HepG2 (cell line): ENCODE measurements around the gene CHN2. TPM values are rescaled to one million over a fixed set of nuclear protein-coding genes. Genes with fewer than 3 reads are reported as not detected.

ENCODE experiments used
- ATAC-seq: fragments of 200-7000 bp; cut with Tn5 transposase; 3 replicates; pipeline ENCODE4 v1.9.1; 2020; ENCODE audit warnings: mild to moderate bottlenecking, moderate library complexity
- BruUV-seq: library from RNA; stranded (reverse); fragments of 400-500 nt; replicated peaks from 2 replicates; lab custom pipeline; 2021; lab: Mats Ljungman, UMichigan
- CTCF ChIA-PET: fragments of 300-600 bp; formaldehyde crosslinking; extraction: SDS; loops from one replicate; lab custom pipeline; 2021; ENCODE audit warnings: low total read pairs, inconsistent platforms, low intra/inter-chr PET ratio; lab: Yijun Ruan, JAX
- POLR2A ChIA-PET: fragments of 350-600 bp; sonication (Branson Sonifier 250); formaldehyde crosslinking; loops from one replicate; lab custom pipeline; 2020; ENCODE audit warnings: antibody characterized with exemption, inconsistent platforms; lab: Yijun Ruan, JAX
- DNase-seq: peaks from one replicate; pipeline ENCODE4 v3.0.0-alpha.2; 2015; ENCODE audit warnings: low spot score
- FAIRE-seq: peaks from 3 replicates; lab custom pipeline; 2011; peaks lifted over from hg19 to GRCh38; lab: Jason Lieb, UNC
- H2AFZ ChIP-seq: one replicate; pipeline ENCODE4 v1.6.1; 2011; ENCODE audit warnings: low read length, inconsistent platforms
- H3K27ac ChIP-seq: fragments of 300-600 bp; 3 replicates; pipeline ENCODE4 v1.8.0; 2011; ENCODE audit warnings: mixed run types, mild to moderate bottlenecking, mixed read lengths, low read length, inconsistent platforms; ENCODE audit not compliant: insufficient read depth; ENCODE audit errors: extremely low read length
- H3K27me3 ChIP-seq, 2 experiments: fragments of 200-600 bp in 1 of 2; 2 replicates in 1 of 2; 3 replicates in 1 of 2; pipeline versions ENCODE4 v1.6.0 to v1.8.0; 2011; ENCODE audit warnings: low read length in 2 of 2, mild to moderate bottlenecking in 2 of 2, moderate library complexity in 2 of 2, inconsistent platforms in 1 of 2; ENCODE audit not compliant: insufficient read depth in 2 of 2, control insufficient read depth in 1 of 2
- H3K36me3 ChIP-seq, 2 experiments: fragments of 200-600 bp in 1 of 2; replicated peaks in 1 of 2; 2 replicates in 1 of 2; 3 replicates in 1 of 2; pipeline versions ENCODE4 v1.5.1 to v1.8.0; 2011; ENCODE audit warnings: low read length in 2 of 2, inconsistent platforms in 1 of 2; ENCODE audit not compliant: insufficient read depth in 2 of 2, control insufficient read depth in 1 of 2
- H3K4me1 ChIP-seq: 2 replicates; pipeline ENCODE4 v1.5.1; 2012; ENCODE audit warnings: low read length, inconsistent platforms; ENCODE audit not compliant: insufficient read depth
- H3K4me2 ChIP-seq: 2 replicates; pipeline ENCODE4 v1.6.0; 2011; ENCODE audit warnings: low read depth, low read length, inconsistent platforms
- H3K4me3 ChIP-seq, 3 experiments: fragments of 200-600 bp in 1 of 3; sonication (generic), shearing (Covaris generic) in 1 of 3; replicated peaks in 1 of 3; 2 replicates each; pipeline ENCODE4 v1.5.1; 2011 to 2016; ENCODE audit warnings: low read length in 3 of 3, inconsistent platforms in 2 of 3, low read depth in 2 of 3, mild to moderate bottlenecking in 2 of 3, control low read depth in 1 of 3, mixed read lengths in 1 of 3; ENCODE audit not compliant: insufficient read depth in 1 of 3
- H3K79me2 ChIP-seq: one replicate; pipeline ENCODE4 v1.6.1; 2011; ENCODE audit warnings: low read length, inconsistent platforms; ENCODE audit not compliant: insufficient read depth
- H3K9ac ChIP-seq: 2 replicates; pipeline ENCODE4 v1.6.0; 2011; ENCODE audit warnings: mild to moderate bottlenecking, low read depth, low read length, inconsistent platforms; ENCODE audit not compliant: insufficient read depth
- H3K9me3 ChIP-seq: 2 replicates; pipeline ENCODE4 v1.5.1; 2012; ENCODE audit warnings: mild to moderate bottlenecking, low read length
- H4K20me1 ChIP-seq: 2 replicates; pipeline ENCODE4 v1.6.0; 2011; ENCODE audit warnings: inconsistent platforms, mild to moderate bottlenecking, low read length, moderate library complexity; ENCODE audit not compliant: insufficient read depth
- CC2D1A ChIP-seq: sonication (generic); formaldehyde crosslinking; IDR thresholded peaks from 2 replicates; pipeline ENCODE4 v1.8.1; 2023; ENCODE audit warnings: mild to moderate bottlenecking, missing genetic modification reagents
- HCFC1 ChIP-seq: fragments of 150-350 bp; IDR thresholded peaks from 2 replicates; pipeline ENCODE4 v1.6.1; 2014; ENCODE audit warnings: low read depth, low read length
- HNRNPL ChIP-seq: fragments of 200-400 bp; formaldehyde crosslinking; IDR thresholded peaks from 2 replicates; pipeline ENCODE4 v1.6.1; 2017; ENCODE audit warnings: mild to moderate bottlenecking, low read depth, low read length
- MXI1 ChIP-seq: IDR thresholded peaks from 3 replicates; pipeline ENCODE4 v1.6.1; 2012; ENCODE audit warnings: low read depth, low read length, inconsistent platforms, borderline replicate concordance
- STAT5B ChIP-seq: sonication (generic); formaldehyde crosslinking; IDR thresholded peaks from 2 replicates; pipeline ENCODE4 v1.4.0; 2020; ENCODE audit warnings: missing genetic modification reagents
- TCF7L2 ChIP-seq: IDR thresholded peaks from 2 replicates; pipeline ENCODE4 v1.6.1; 2011; ENCODE audit warnings: mild to moderate bottlenecking, low read depth, low read length, moderate library complexity
- ZNF10 ChIP-seq: sonication (generic); formaldehyde crosslinking; IDR thresholded peaks from 2 replicates; pipeline ENCODE4 v1.4.0; 2020; ENCODE audit warnings: mild to moderate bottlenecking, low read depth, missing genetic modification reagents, borderline replicate concordance
- ZNF558 ChIP-seq: sonication (generic); formaldehyde crosslinking; IDR thresholded peaks from 2 replicates; pipeline ENCODE4 v1.9.0; 2022; ENCODE audit warnings: mild to moderate bottlenecking, missing genetic modification reagents, borderline replicate concordance
- ZNF614 ChIP-seq: IDR thresholded peaks from 2 replicates; pipeline ENCODE4 v1.6.1; 2018; ENCODE audit warnings: missing biosample characterization, missing genetic modification reagents, inconsistent platforms, borderline replicate concordance
- ZNF780A ChIP-seq: sonication (generic); formaldehyde crosslinking; IDR thresholded peaks from 2 replicates; pipeline ENCODE4 v1.8.0; 2022; ENCODE audit warnings: mild to moderate bottlenecking, missing genetic modification reagents, moderate library complexity
- WGBS: methylation state at CpG from one replicate; pipeline ENCODE4 v1.1.6; 2017; ENCODE audit warnings: low lambda C conversion rate; 5-methylcytosine and 5-hydroxymethylcytosine counted together
- in situ Hi-C: cut with HindIII; loops from 2 replicates; pipeline ENCODE4 v1.10.0; 2017; ENCODE audit warnings: low pct_unique_long_range_greater_than_20kb; ENCODE audit not compliant: extremely low pct_ligation_motif_present
- intact Hi-C: fragments of 100-400 bp; cut with micrococcal nuclease; formaldehyde crosslinking; loops from one replicate; pipeline ENCODE4 v1.10.0; 2022; ENCODE audit not compliant: unreplicated experiment
- polyA plus RNA-seq, 8 experiments: library from polyadenylated mRNA; depleted of rRNA in 3 of 8; stranded (reverse) in 7 of 8; unstranded in 1 of 8; fragments of >200 nt; fragmentation: Illumina TruSeq in 4 of 8; extraction: Trizol in 4 of 8; gene quantifications; 2 replicates each; pipeline versions ENCODE4 v1.2.1 to v1.2.3, GENCODE V29; 2011 to 2016; ENCODE audit warnings: low read depth in 4 of 8, missing spikeins in 1 of 8, mixed read lengths in 1 of 8; ENCODE audit not compliant: insufficient read depth in 1 of 8
- total RNA-seq, 5 experiments: library from RNA; depleted of rRNA; stranded (reverse); fragments of >200 nt; fragmentation: Illumina TruSeq; extraction: Trizol; gene quantifications; 2 replicates each; pipeline ENCODE4 v1.2.3, GENCODE V29; 2016; ENCODE audit warnings: low read depth in 1 of 5
- TF ChIP-seq, protein P1 (sequence below): sonication (generic); formaldehyde crosslinking; IDR thresholded peaks from 2 replicates; pipeline ENCODE4 v1.5.0; 2020; ENCODE audit warnings: missing genetic modification reagents
- TF ChIP-seq, protein P2 (sequence below): sonication (generic); formaldehyde crosslinking; IDR thresholded peaks from 2 replicates; pipeline ENCODE4 v1.4.0; 2020; ENCODE audit warnings: missing genetic modification reagents, low read depth, mild to moderate bottlenecking, borderline replicate concordance
- TF ChIP-seq, protein P3 (sequence below): sonication (generic); formaldehyde crosslinking; IDR thresholded peaks from 2 replicates; pipeline ENCODE4 v1.8.1; 2023; ENCODE audit warnings: missing genetic modification reagents, mild to moderate bottlenecking, borderline replicate concordance
- TF ChIP-seq, protein P4 (sequence below): sonication (generic); formaldehyde crosslinking; IDR thresholded peaks from 2 replicates; pipeline ENCODE4 v1.9.0; 2021; ENCODE audit warnings: missing genetic modification reagents, borderline replicate concordance
- TF ChIP-seq, protein P5 (sequence below): sonication (generic); formaldehyde crosslinking; IDR thresholded peaks from 2 replicates; pipeline ENCODE4 v1.4.0; 2020; ENCODE audit warnings: low read depth, missing genetic modification reagents

Gene CHN2
- total and polyA plus RNA-seq, 2 of the 13 experiments (the other 11 are each of a cell fraction or from before 2014, with no cell fraction given): 23.5 to 30.5 TPM

DNA sequence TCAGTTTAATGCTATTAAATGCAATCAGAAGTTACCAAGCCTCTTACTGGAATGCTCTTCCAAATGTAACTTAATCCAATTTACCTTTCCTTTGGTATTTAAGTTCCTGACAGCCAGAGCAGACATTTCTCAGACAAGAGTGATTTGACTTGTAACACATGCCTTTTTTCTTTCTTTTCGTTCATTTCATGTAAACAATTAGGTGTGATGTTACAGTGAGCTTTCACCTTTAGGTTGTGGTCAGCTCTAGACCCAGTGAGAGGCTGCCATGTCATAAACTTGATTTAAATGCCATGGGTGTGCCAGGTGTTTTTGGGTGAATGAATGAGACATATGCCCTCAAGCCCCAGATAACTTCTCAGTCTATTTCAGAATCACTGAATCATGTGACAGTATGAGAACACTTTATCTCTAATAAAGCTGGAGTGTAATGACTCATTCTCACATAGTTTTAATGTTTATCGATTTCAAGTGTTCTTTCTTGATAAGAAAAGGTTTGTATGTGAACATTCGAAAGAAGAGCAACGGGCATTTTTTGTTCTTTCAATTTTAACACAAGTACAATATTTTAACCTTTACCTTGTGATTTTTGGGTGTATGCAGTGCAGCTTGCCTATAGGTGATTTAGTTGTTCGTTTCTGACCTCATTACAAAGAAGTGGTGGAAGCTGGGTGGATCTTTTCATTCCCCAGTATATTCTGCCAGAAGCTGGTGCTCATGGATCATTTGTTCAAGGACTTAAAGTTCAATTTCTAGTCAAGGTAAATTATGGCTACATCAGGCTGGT, 61.5 kb downstream of the CHN2 start:
- peaks cover 3 to 5% of the 10 kb centered on the region in 2 experiments; a peak in 4 of 5 replicates for H3K36me3 ChIP-seq
- no peak for FAIRE-seq
- H2AFZ ChIP-seq: no peak overlapping the region
- CTCF ChIA-PET: no interaction called here
- H3K4me2 ChIP-seq: no peak overlapping the region
- ATAC-seq: no peak
- peaks cover 9% of the 10 kb centered on the region; the same call in 1 of the 2 replicates for H3K4me1 ChIP-seq
- no TSS peak for BruUV-seq
- no peak overlapping the region for H3K4me3 ChIP-seq
- no peak overlapping the region for H3K9ac ChIP-seq
- POLR2A ChIA-PET: no interaction called here
- H3K27me3 ChIP-seq: no peaks in the 10 kb centered on the region
- H3K9me3 ChIP-seq: no peaks in the 10 kb centered on the region
- no peak for DNase-seq
- H3K27ac ChIP-seq: no peak overlapping the region
- no peaks in the 10 kb centered on the region for H4K20me1 ChIP-seq
- 77% methylated on average over 5 of the region's 5 CpGs for WGBS
- in situ Hi-C loops (no loop called here), intact Hi-C loops (no loop called here)
- H3K79me2 ChIP-seq: peaks cover 37% of the 10 kb centered on the region
- TF ChIP-seq ZNF558 (CRISPR knock-in tag): no peak
- TF ChIP-seq, protein P1, sequence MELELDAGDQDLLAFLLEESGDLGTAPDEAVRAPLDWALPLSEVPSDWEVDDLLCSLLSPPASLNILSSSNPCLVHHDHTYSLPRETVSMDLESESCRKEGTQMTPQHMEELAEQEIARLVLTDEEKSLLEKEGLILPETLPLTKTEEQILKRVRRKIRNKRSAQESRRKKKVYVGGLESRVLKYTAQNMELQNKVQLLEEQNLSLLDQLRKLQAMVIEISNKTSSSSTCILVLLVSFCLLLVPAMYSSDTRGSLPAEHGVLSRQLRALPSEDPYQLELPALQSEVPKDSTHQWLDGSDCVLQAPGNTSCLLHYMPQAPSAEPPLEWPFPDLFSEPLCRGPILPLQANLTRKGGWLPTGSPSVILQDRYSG (CRISPR knock-in tag): no peak
- TF ChIP-seq HNRNPL: no peak
- no peak for TF ChIP-seq CC2D1A (CRISPR knock-in tag)
- TF ChIP-seq ZNF780A: no peak
- TF ChIP-seq, protein P2, sequence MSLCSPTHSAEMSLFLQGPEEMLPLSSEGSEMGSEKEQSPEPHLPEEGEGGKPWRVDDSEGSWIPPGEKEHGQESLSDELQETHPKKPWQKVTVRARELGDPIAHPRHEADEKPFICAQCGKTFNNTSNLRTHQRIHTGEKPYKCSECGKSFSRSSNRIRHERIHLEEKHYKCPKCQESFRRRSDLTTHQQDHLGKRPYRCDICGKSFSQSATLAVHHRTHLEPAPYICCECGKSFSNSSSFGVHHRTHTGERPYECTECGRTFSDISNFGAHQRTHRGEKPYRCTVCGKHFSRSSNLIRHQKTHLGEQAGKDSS: no peak
- TF ChIP-seq, protein P3, sequence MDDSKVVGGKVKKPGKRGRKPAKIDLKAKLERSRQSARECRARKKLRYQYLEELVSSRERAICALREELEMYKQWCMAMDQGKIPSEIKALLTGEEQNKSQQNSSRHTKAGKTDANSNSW (CRISPR knock-in tag): no peak
- TF ChIP-seq STAT5B: no peak
- TF ChIP-seq ZNF614 (CRISPR knock-in tag): no peak
- no peak for TF ChIP-seq HCFC1
- TF ChIP-seq, protein P4, sequence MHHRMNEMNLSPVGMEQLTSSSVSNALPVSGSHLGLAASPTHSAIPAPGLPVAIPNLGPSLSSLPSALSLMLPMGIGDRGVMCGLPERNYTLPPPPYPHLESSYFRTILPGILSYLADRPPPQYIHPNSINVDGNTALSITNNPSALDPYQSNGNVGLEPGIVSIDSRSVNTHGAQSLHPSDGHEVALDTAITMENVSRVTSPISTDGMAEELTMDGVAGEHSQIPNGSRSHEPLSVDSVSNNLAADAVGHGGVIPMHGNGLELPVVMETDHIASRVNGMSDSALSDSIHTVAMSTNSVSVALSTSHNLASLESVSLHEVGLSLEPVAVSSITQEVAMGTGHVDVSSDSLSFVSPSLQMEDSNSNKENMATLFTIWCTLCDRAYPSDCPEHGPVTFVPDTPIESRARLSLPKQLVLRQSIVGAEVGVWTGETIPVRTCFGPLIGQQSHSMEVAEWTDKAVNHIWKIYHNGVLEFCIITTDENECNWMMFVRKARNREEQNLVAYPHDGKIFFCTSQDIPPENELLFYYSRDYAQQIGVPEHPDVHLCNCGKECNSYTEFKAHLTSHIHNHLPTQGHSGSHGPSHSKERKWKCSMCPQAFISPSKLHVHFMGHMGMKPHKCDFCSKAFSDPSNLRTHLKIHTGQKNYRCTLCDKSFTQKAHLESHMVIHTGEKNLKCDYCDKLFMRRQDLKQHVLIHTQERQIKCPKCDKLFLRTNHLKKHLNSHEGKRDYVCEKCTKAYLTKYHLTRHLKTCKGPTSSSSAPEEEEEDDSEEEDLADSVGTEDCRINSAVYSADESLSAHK (CRISPR knock-in tag): no peak
- no peak for TF ChIP-seq TCF7L2
- no peak for TF ChIP-seq ZNF10
- TF ChIP-seq, protein P5, sequence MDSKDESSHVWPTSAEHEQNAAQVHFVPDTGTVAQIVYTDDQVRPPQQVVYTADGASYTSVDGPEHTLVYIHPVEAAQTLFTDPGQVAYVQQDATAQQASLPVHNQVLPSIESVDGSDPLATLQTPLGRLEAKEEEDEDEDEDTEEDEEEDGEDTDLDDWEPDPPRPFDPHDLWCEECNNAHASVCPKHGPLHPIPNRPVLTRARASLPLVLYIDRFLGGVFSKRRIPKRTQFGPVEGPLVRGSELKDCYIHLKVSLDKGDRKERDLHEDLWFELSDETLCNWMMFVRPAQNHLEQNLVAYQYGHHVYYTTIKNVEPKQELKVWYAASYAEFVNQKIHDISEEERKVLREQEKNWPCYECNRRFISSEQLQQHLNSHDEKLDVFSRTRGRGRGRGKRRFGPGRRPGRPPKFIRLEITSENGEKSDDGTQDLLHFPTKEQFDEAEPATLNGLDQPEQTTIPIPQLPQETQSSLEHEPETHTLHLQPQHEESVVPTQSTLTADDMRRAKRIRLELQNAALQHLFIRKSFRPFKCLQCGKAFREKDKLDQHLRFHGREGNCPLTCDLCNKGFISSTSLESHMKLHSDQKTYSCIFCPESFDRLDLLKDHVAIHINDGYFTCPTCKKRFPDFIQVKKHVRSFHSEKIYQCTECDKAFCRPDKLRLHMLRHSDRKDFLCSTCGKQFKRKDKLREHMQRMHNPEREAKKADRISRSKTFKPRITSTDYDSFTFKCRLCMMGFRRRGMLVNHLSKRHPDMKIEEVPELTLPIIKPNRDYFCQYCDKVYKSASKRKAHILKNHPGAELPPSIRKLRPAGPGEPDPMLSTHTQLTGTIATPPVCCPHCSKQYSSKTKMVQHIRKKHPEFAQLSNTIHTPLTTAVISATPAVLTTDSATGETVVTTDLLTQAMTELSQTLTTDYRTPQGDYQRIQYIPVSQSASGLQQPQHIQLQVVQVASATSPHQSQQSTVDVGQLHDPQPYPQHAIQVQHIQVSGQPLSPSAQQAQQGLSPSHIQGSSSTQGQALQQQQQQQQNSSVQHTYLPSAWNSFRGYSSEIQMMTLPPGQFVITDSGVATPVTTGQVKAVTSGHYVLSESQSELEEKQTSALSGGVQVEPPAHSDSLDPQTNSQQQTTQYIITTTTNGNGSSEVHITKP: no peak
- TF ChIP-seq MXI1: no peak
